Karpas-422 (cell line): ENCODE data around the gene CSRNP2. TPM values are rescaled to one million over a fixed set of nuclear protein-coding genes. Genes with fewer than 3 reads are reported as not detected.

Experiments
- DNase-seq: peaks from one replicate; pipeline ENCODE4 v3.0.0-alpha.2; 2015
- H2AFZ ChIP-seq: fragments of 200-600 bp; sonication (generic); 2 replicates; pipeline ENCODE4 v1.6.1; 2014; ENCODE audit warnings: antibody characterized with exemption, low read length, mixed read lengths
- H3K27ac ChIP-seq: fragments of 200-600 bp; sonication (generic); 2 replicates; pipeline ENCODE4 v1.5.1; 2014; ENCODE audit warnings: mild to moderate bottlenecking, low read length, moderate library complexity
- H3K27me3 ChIP-seq: fragments of 200-600 bp; sonication (generic); 2 replicates; pipeline ENCODE4 v1.6.1; 2014; ENCODE audit warnings: low read length, mixed read lengths
- H3K36me3 ChIP-seq: fragments of 200-600 bp; sonication (generic); 2 replicates; pipeline ENCODE4 v1.6.1; 2014; ENCODE audit warnings: low read length, mixed read lengths; ENCODE audit not compliant: insufficient read depth
- H3K4me1 ChIP-seq: fragments of 200-600 bp; sonication (generic); 2 replicates; pipeline ENCODE4 v1.6.1; 2014; ENCODE audit warnings: mild to moderate bottlenecking, low read length, mixed read lengths
- H3K4me2 ChIP-seq: fragments of 200-600 bp; sonication (generic); 2 replicates; pipeline ENCODE4 v1.6.1; 2014; ENCODE audit warnings: low read length, low read depth, mild to moderate bottlenecking; ENCODE audit not compliant: poor library complexity, severe bottlenecking
- H3K4me3 ChIP-seq: fragments of 200-600 bp; sonication (generic); 2 replicates; pipeline ENCODE4 v1.5.1; 2014; ENCODE audit warnings: mild to moderate bottlenecking, antibody characterized with exemption, low read length, mixed read lengths
- H3K79me2 ChIP-seq: fragments of 200-600 bp; sonication (generic); 2 replicates; pipeline ENCODE4 v1.6.1; 2014; ENCODE audit warnings: mild to moderate bottlenecking, low read length, mixed read lengths
- H3K9ac ChIP-seq: fragments of 200-600 bp; sonication (generic); 2 replicates; pipeline ENCODE4 v1.6.0; 2014; ENCODE audit warnings: low read length
- H3K9me2 ChIP-seq: fragments of 200-600 bp; sonication (generic), shearing (Covaris generic); replicated peaks from 2 replicates; pipeline ENCODE4 v1.6.0; 2014; ENCODE audit warnings: mild to moderate bottlenecking, low read length, moderate library complexity; ENCODE audit not compliant: insufficient read depth
- H3K9me3 ChIP-seq: fragments of 300-700, 200-600 bp; sonication (generic); 2 replicates; pipeline ENCODE4 v1.6.1; 2014; ENCODE audit warnings: low read length, mixed read lengths
- H4K20me1 ChIP-seq: fragments of 200-600 bp; sonication (generic); 2 replicates; pipeline ENCODE4 v1.6.1; 2014; ENCODE audit warnings: mild to moderate bottlenecking, antibody characterized with exemption, low read length, low read depth; ENCODE audit not compliant: insufficient read depth
- total RNA-seq: library from RNA; depleted of rRNA; stranded (reverse); fragments of >200 nt; shearing (Covaris generic); gene quantifications from 2 replicates; pipeline ENCODE4 v1.2.3, GENCODE V29; 2014; ENCODE audit warnings: low replicate concordance

The CSRNP2 gene
- total RNA-seq, 1 experiment from 2014 or later: 15.2 TPM

DNA sequence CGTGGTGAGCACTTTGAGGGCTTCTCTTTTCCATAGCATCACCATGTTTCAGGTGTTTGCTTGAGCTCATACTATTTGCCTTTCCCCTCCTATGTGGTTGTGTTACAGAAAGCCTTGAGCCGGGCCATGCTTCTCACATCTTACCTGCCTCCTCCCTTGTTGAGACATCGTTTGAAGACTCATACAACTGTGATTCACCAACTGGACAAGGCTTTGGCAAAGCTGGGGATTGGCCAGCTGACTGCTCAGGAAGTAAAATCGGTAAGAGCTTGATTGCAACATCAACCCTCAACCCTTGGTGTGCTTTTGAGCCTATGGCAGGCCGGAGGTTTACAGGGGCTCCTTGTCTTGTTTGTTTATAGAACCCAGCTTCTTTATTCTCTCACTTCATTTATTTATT is 27.2 kb downstream of the CSRNP2 start:
- Histone ChIP-seq H3K27me3 (no peaks in the 10 kb centered on the region), H3K27ac (no peak overlapping the region), H3K4me3 (no peak overlapping the region), H3K4me2 (no peak overlapping the region), H3K9me3 (no peaks in the 10 kb centered on the region), H4K20me1 (no peaks in the 10 kb centered on the region), H3K9ac (no peak overlapping the region), H3K79me2 (0 out of 2 replicates have a peak, but pooled peaks cover 7% of the 10 kb centered on the region), H2AFZ (no peak overlapping the region), H3K36me3 (peaks cover 31% of the 10 kb centered on the region; the same call in 1 of the 2 replicates), H3K9me2 (no peaks in the 10 kb centered on the region), H3K4me1 (no peaks in the 10 kb centered on the region)
- DNase-seq: no peak

DNA sequence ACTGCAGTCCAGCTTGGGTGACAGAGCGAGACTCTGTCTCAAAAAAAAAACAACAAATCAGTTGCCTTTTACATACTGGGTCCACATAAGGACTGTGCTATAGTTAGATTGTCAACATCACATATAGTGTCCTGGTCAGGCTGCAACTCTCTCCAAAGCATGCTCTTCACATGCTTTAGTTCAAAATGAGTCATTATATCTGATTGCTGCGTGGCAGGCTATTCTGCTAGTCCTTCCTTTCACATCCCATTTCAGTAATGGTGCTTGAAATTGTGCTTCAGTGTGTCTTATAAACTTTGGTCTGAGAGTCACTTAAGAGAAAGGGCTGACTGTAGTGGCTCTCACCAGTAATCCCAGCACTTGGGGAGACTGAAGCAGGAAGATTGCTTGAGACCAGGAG is 28.3 kb downstream of the CSRNP2 start:
- Histone ChIP-seq H3K27me3 (no peaks in the 10 kb centered on the region), H2AFZ (no peak overlapping the region), H3K4me1 (peaks cover under 1% of the 10 kb centered on the region; the same call in 1 of the 2 replicates), H3K9ac (no peak overlapping the region), H3K79me2 (peaks cover 13% of the 10 kb centered on the region; the same call in 1 of the 2 replicates), H3K27ac (no peak overlapping the region), H3K9me3 (no peaks in the 10 kb centered on the region), H3K36me3 (peaks cover 35% of the 10 kb centered on the region; the same call in 1 of the 2 replicates), H3K4me3 (no peak overlapping the region), H3K9me2 (no peaks in the 10 kb centered on the region), H3K4me2 (no peak overlapping the region), H4K20me1 (no peaks in the 10 kb centered on the region)
- DNase-seq: no peak

DNA sequence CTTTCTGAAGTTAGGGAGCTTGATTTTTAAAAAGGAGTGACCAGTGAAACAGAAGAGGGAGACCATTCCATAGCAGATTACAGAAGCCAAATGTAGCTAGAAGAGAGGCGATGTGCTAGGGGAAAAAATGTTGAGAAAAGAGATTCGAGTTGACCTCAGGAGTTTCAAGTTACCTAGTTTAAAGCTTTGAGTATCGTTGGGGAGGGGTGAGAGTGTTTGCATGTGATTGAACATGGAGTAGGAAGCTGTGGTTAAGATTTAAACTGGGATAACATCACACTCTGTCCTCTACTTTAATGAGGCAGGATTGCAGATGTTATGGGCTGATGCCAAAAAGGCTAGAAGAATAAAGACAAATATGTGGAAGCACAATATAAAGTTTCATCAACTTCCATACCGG is 31.6 kb downstream of the CSRNP2 start:
- Histone ChIP-seq H2AFZ (no peak overlapping the region), H3K4me3 (no peak overlapping the region), H3K4me2 (no peak overlapping the region), H3K9me3 (no peaks in the 10 kb centered on the region), H3K79me2 (peaks cover 32% of the 10 kb centered on the region), H3K9ac (no peak overlapping the region), H3K27ac (no peak overlapping the region), H3K27me3 (no peaks in the 10 kb centered on the region), H3K9me2 (no peaks in the 10 kb centered on the region), H4K20me1 (no peaks in the 10 kb centered on the region), H3K36me3 (peaks cover 33% of the 10 kb centered on the region; the same call in 1 of the 2 replicates), H3K4me1 (peaks cover 18% of the 10 kb centered on the region)
- DNase-seq: no peak

DNA sequence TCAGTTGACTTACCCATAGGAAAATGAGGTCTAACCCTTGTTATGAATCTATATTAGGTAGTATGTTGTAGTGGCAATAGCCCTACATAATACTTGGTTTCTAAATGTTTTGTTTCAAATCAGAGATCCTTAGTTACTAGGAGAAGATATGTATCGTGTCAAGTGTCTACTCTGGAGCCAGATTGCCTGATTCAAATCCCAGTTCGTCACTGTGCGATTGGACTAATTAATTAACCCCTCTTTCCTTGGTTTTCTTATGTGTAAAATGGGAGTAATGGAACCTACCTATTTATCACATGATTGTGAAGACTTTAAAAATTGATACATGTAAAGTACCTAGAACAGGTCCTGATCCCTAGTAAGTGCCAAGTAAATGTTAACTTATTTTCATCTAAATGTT is 33.9 kb downstream of the CSRNP2 start:
- DNase-seq: no peak
- Histone ChIP-seq H3K36me3 (peaks cover 27% of the 10 kb centered on the region; the same call in 1 of the 2 replicates), H3K79me2 (peaks cover 32% of the 10 kb centered on the region), H3K27me3 (no peaks in the 10 kb centered on the region), H3K9me2 (no peaks in the 10 kb centered on the region), H4K20me1 (no peaks in the 10 kb centered on the region), H3K4me3 (peak overlapping the region; percentile 85), H3K9ac (peak overlapping the region; percentile 83), H3K9me3 (no peaks in the 10 kb centered on the region), H3K4me1 (peaks cover 20% of the 10 kb centered on the region), H3K27ac (peak overlapping the region; percentile 36; the same call in 1 of the 2 replicates), H2AFZ (no peak overlapping the region), H3K4me2 (peak overlapping the region; percentile 91)

DNA sequence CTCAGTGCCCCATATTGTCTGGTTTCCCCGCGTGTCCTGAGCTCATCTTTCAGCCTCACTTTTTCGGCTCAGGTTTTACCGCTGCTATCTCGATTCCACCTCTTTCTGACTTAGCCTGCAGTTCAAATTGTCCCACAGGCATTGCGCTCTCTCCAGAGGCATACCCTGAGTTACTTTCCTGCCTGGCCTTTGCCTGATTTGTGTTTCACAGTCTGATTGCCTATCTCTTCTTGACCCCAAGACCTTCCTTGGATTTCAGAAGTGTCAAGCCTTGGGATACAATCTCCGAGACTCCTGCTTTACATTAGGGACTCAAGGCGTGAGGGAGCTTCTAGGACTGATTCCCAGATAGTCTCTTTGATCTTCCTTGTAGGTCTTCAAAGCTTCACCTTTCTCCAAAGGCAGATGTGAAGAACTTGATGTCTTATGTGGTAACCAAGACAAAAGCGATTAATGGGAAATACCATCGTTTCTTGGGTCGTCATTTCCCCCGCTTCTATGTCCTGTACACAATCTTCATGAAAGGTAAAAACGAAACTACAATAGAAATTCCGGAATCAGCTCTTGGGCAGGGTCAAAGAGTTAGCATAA is 34.6 kb downstream of the CSRNP2 start:
- Histone ChIP-seq H3K9me3 (no peaks in the 10 kb centered on the region), H3K4me2 (peak overlapping the region; percentile 91), H3K9ac (peak overlapping the region; percentile 83), H3K79me2 (peaks cover 32% of the 10 kb centered on the region), H3K27ac (peak overlapping the region; percentile 36), H3K27me3 (no peaks in the 10 kb centered on the region), H3K4me3 (peak overlapping the region; percentile 85), H2AFZ (no peak overlapping the region), H3K36me3 (peaks cover 20% of the 10 kb centered on the region; the same call in 1 of the 2 replicates), H3K4me1 (peaks cover 20% of the 10 kb centered on the region), H4K20me1 (no peaks in the 10 kb centered on the region), H3K9me2 (no peaks in the 10 kb centered on the region)
- peak; percentile 59 for DNase-seq

DNA sequence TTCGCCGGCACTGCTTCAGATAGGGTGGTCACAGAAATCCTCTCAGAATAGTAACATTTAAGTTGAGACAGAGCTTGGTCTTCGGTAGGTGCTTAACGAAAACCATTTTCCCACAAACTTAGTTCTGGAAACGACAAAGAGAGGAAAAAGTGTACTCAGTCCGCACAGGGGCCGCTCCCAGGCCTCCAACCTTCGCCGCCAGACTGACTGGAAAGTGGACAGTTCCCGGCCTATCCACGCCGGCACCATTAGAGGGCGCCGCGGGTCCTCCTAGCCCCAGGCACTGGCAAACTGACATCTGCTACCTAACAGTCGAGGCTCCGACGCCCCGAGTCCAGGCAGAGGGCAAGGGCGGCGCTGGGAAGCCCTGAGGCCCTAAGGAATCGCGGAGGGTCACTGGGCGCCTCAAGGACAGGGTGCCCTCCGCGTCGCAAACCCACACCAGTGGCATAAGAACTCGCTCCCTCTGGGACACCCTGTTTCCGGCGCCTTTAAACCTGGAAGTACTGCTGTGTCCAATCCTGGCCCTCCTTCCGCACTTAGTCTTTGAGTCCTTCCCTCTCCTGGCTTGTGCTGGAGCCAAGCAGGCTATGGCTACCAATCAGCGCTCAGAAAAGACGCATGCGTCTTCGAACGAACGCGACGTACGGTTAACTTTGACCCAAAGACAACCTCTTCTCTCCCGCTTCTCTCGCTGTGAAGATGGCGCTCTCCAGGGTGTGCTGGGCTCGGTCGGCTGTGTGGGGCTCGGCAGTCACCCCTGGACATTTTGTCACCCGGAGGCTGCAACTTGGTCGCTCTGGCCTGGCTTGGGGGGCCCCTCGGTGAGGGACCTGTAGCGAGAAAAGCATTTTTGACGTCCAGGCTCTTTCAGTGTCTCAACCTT is 35.5 kb downstream of the CSRNP2 start, which contains the start of gene LETMD1:
Gene LETMD1, plus strand, starts transcription at position 673 of the 886 bp plus-strand sequence. Its CDS starts 30 bp downstream, at position 703.
- H3K4me3 ChIP-seq: peak within 1 kb of the TSS; percentile 85
- H3K4me1 ChIP-seq: peaks cover 20% of the 10 kb centered on the region
- H3K36me3 ChIP-seq: peaks cover 12% of the 10 kb centered on the region; the same call in 1 of the 2 replicates
- H3K9me2 ChIP-seq: no peaks in the 10 kb centered on the region
- peak within 1 kb of the TSS; percentile 63 for H3K27ac ChIP-seq
- peak; percentile 99 for DNase-seq
- H4K20me1 ChIP-seq: no peaks in the 10 kb centered on the region
- no peaks in the 10 kb centered on the region for H3K27me3 ChIP-seq
- peak within 1 kb of the TSS; percentile 81; the same call in 1 of the 2 replicates for H2AFZ ChIP-seq
- no peaks in the 10 kb centered on the region for H3K9me3 ChIP-seq
- peak within 1 kb of the TSS; percentile 91 for H3K4me2 ChIP-seq
- peak within 1 kb of the TSS; percentile 83 for H3K9ac ChIP-seq
- H3K79me2 ChIP-seq: peaks cover 32% of the 10 kb centered on the region

DNA sequence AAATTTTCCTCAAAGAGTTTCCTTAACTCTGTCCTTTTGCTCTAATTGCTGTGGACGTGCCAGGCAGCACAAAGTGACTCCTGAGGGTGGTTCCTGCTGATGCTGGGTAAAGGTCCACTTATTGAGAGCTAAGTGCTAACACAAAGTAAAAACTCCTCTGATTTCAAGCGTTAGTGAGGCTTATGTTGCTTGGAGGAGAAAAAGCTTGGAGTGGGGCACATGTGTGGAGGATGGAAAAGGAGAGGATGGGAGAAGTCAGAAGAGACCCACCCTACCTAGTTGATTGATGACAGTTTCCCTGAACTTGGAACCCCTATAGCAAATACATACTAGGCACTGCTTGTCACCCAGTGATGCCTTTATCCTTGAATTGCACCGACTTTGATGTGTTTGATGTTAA is 47.1 kb downstream of the CSRNP2 start:
- no peak for DNase-seq
- no peak overlapping the region for H2AFZ ChIP-seq
- H3K4me2 ChIP-seq: no peak overlapping the region

DNA sequence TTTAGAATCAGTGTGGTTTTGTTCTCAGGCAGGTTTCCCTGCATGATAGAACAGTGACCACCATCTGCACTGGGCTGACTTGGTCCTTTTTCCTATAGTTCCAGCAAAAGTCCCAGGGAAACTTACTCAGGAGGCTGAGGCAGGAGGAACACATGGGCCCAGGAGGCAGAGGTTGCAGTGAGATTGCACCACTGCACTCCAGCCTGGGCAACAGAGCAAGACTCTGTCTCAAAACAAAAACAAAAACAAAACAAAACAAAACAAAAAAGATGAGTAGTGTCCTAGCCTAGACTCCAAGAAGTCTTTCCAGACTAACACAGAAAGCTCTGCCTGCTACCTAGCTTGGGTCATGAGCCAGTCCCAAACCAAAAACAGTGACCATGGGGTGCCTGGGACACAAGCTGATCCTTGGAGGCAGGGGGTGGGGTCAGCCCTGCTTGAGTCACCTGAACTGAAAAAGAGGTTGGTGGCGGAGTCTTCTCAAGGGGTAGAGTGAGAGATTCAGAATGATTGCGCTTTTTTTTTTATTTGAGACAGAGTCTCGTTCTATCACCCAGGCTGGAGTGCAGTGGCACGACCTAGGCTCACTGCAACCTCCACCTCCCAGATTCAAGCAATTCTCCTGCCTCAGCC is 49.8 kb downstream of the CSRNP2 start:
- Histone ChIP-seq H3K27ac (no peak overlapping the region), H3K9me2 (no peaks in the 10 kb centered on the region), H3K27me3 (no peaks in the 10 kb centered on the region), H3K36me3 (no peaks in the 10 kb centered on the region), H3K4me1 (peaks cover 7% of the 10 kb centered on the region), H2AFZ (no peak overlapping the region), H4K20me1 (no peaks in the 10 kb centered on the region), H3K79me2 (no peaks in the 10 kb centered on the region), H3K4me3 (no peak overlapping the region), H3K9ac (no peak overlapping the region), H3K4me2 (no peak overlapping the region), H3K9me3 (no peaks in the 10 kb centered on the region)
- no peak for DNase-seq

More for the DNA sequence above, 47.1 kb downstream of the CSRNP2 start:
- H3K9me3 ChIP-seq: no peaks in the 10 kb centered on the region
- H3K4me1 ChIP-seq: no peaks in the 10 kb centered on the region
- no peaks in the 10 kb centered on the region for H3K36me3 ChIP-seq
- no peak overlapping the region for H3K4me3 ChIP-seq
- H3K79me2 ChIP-seq: no peaks in the 10 kb centered on the region
- no peaks in the 10 kb centered on the region for H4K20me1 ChIP-seq
- H3K9me2 ChIP-seq: no peaks in the 10 kb centered on the region
- H3K9ac ChIP-seq: no peak overlapping the region
- H3K27ac ChIP-seq: no peak overlapping the region
- no peaks in the 10 kb centered on the region for H3K27me3 ChIP-seq
